Lower leg skin (tissue), 4 donors: ENCODE data around the gene SLC10A7. TPM values are rescaled to one million over a fixed set of nuclear protein-coding genes. Genes with fewer than 3 reads are reported as not detected.

Experiments used
- DNase-seq, 2 donors: peaks; one replicate each; pipeline ENCODE4 v3.0.0-alpha.2; 2019; ENCODE audit warnings: low spot score in 2 of 2
- H3K4me3 ChIP-seq: fragments of 200-600 bp; sonication (generic); 2 replicates; pipeline ENCODE4 v1.5.1; 2017; ENCODE audit warnings: mild to moderate bottlenecking, low read depth; ENCODE audit not compliant: poor library complexity, severe bottlenecking
- POLR2A ChIP-seq, 2 donors: fragments of 450-650 bp; IDR thresholded peaks; one replicate each; pipeline ENCODE4 v1.6.1; 2016 to 2017; ENCODE audit warnings: antibody characterized with exemption in 2 of 2, mild to moderate bottlenecking in 1 of 2, moderate library complexity in 1 of 2
- WGBS, 2 donors: methylation state at CpG; one replicate each; pipeline ENCODE4 v1.1.5; 2018; 5-methylcytosine and 5-hydroxymethylcytosine counted together
- intact Hi-C: fragments of 100-400 bp; cut with DNase I; formaldehyde crosslinking; loops from one replicate; pipeline ENCODE4 v1.15.0; 2023; ENCODE audit warnings: low total_unique reads
- total RNA-seq, 4 donors: library from RNA; depleted of rRNA; stranded (reverse); fragments of >200 nt; gene quantifications; one replicate each; pipeline ENCODE4 v1.1.0, GENCODE V29; 2016
- TF ChIP-seq, protein P1 (sequence below), 3 donors: fragments of 450-650 bp; IDR thresholded peaks; one replicate each; pipeline ENCODE4 v1.5.1; 2016; ENCODE audit warnings: antibody characterized with exemption in 3 of 3, mild to moderate bottlenecking in 3 of 3, moderate library complexity in 2 of 3

The SLC10A7 gene
- total RNA-seq, 4 donors from 2014 or later: 5.5 to 11.0 (median 8.8) TPM

DNA sequence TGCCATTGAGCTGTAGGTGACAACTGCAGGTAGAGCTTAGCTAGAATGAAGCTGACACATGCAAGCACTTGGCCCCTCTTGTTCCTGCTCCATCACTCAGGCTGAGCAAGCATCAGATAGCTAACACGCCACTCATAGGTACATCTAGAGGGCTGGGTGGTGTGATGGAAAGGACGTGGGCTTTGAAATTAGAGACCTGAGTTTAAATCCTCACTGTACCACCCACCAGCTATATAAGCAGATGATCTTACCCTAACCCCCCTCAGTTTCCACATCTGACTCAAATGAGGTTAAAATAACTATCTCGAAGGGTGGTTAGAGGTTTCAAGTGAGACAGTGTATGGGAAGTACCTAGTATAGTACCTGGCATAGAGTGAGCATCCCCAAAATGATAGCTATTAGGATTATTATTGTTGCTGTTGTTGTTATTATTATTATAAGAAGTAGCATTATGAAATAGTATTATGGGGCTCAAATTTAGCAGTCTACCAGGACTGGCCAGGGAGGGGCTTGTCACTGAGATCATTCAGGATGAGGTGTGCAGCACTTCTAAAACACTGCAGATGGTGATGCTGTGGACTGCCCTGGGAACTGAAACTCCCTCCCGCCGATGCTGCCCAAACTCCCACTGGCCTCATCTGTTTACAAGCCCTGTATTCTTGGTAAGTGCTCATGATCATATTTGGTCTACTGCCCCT, 248.4 kb downstream of the SLC10A7 start:
- intact Hi-C loops: no loop called here
- no peak overlapping the region for H3K4me3 ChIP-seq
- 92 to 93% methylated on average over 5 of the region's 5 CpGs for WGBS, 2 donors
- TF ChIP-seq POLR2A (IDR thresholded peaks at IDR 0.05): no peak
- TF ChIP-seq, protein P1, sequence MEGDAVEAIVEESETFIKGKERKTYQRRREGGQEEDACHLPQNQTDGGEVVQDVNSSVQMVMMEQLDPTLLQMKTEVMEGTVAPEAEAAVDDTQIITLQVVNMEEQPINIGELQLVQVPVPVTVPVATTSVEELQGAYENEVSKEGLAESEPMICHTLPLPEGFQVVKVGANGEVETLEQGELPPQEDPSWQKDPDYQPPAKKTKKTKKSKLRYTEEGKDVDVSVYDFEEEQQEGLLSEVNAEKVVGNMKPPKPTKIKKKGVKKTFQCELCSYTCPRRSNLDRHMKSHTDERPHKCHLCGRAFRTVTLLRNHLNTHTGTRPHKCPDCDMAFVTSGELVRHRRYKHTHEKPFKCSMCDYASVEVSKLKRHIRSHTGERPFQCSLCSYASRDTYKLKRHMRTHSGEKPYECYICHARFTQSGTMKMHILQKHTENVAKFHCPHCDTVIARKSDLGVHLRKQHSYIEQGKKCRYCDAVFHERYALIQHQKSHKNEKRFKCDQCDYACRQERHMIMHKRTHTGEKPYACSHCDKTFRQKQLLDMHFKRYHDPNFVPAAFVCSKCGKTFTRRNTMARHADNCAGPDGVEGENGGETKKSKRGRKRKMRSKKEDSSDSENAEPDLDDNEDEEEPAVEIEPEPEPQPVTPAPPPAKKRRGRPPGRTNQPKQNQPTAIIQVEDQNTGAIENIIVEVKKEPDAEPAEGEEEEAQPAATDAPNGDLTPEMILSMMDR (IDR thresholded peaks at IDR 0.05): no peak
- no peak for DNase-seq

- no peak for DNase-seq
- intact Hi-C loops: no loop called here
- WGBS, 2 donors: 97 to 99% methylated on average over 3 of the region's 3 CpGs
- TF ChIP-seq, protein P1 (IDR thresholded peaks at IDR 0.05): no peak
- TF ChIP-seq POLR2A (IDR thresholded peaks at IDR 0.05): no peak
- no peak overlapping the region for H3K4me3 ChIP-seq
Observed at GRCh38 chr4:146271466-146271865, 250.3 kb downstream of the SLC10A7 start.

DNA sequence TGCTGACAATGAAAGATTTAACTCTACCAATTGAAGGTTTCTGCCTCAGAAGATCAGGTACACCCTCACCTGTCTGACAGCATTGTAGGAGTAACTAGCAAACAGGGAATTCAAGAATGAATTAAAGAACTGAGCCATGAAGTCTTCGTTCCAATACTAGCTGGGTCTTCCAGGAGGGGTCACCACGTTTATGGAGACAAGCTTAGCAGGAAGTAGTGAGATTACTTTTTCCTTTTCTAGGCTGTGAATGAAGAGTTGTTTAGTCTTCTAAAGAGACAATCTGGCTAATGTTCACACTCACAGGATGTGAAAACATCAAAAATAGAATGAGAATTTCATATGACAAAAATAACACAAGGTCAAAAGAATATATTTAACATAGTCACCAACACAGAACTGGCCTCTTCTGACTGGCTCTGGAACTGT, 252.5 kb downstream of the SLC10A7 start:
- H3K4me3 ChIP-seq: no peak overlapping the region
- 81 to 84% methylated on average over 2 of the region's 2 CpGs for WGBS, 2 donors
- no peak for TF ChIP-seq POLR2A (IDR thresholded peaks at IDR 0.05)
- TF ChIP-seq, protein P1 (IDR thresholded peaks at IDR 0.05): no peak
- intact Hi-C loops: no loop called here
- no peak for DNase-seq

DNA sequence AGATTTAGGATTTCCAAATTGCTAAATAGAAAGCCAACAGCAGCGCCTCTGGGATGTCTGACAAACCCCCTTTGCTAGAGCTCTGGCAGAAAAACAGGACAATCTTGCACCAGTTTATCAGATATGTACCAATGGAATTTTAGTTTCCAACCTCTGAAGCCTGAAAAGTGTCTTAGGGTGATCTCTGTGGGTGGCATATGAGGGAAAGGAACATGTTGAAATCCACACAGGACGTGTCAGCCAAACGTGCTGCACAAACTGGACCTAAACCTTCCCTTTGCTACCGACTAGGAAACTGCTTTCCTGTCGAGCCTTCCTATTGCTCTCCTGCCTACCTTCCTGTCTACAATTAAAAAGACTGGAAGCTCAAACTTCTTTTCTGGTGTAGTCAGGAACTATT, 253.9 kb downstream of the SLC10A7 start:
- H3K4me3 ChIP-seq: no peak overlapping the region
- TF ChIP-seq POLR2A (IDR thresholded peaks at IDR 0.05): no peak
- TF ChIP-seq, protein P1 (IDR thresholded peaks at IDR 0.05): no peak
- no peak for DNase-seq
- intact Hi-C loops: no loop called here
- WGBS, 2 donors: 58 to 59% methylated on average over 5 of the region's 5 CpGs

- intact Hi-C loops: no loop called here
- no peak overlapping the region for H3K4me3 ChIP-seq
- TF ChIP-seq, protein P1 (IDR thresholded peaks at IDR 0.05): no peak
- no peak for TF ChIP-seq POLR2A (IDR thresholded peaks at IDR 0.05)
- 91 to 95% methylated on average over 2 of the region's 2 CpGs for WGBS, 2 donors
- no peak for DNase-seq
Observed at GRCh38 chr4:146265950-146266490, 255.7 kb downstream of the SLC10A7 start.
